Adrenal gland (tissue), 12 donors: ENCODE data around the gene EVL. TPM values are rescaled to one million over a fixed set of nuclear protein-coding genes. Genes with fewer than 3 reads are reported as not detected.

ENCODE experiments used
- DNase-seq, 7 donors: peaks; one replicate each; pipeline ENCODE4 v3.0.0-alpha.2; 2019 to 2020
- H3K27ac ChIP-seq, 5 donors: fragments of 200-600 bp; sonication (generic) in 4 of 5; 1 replicate in 3 of 5; 2 replicates in 2 of 5; pipeline versions ENCODE4 v1.5.1 to v1.8.0; 2016 to 2020; ENCODE audit warnings: mild to moderate bottlenecking in 1 of 5
- H3K27me3 ChIP-seq: fragments of 200-600 bp; 2 replicates; pipeline ENCODE4 v1.8.0; 2021
- H3K36me3 ChIP-seq, 2 donors: fragments of 200-600 bp; replicated peaks in 1 of 2; 1 replicate in 1 of 2; 2 replicates in 1 of 2; pipeline versions ENCODE4 v1.5.1 to v1.8.0; 2018 to 2022
- H3K4me1 ChIP-seq, 2 donors: fragments of 200-600 bp; replicated peaks in 1 of 2; 1 replicate in 1 of 2; 2 replicates in 1 of 2; pipeline versions ENCODE4 v1.5.1 to v1.8.0; 2018 to 2021
- H3K4me3 ChIP-seq, 4 donors: fragments of 200-600 bp; sonication (generic) in 3 of 4; one replicate each; pipeline ENCODE4 v1.5.1; 2016 to 2018
- H3K9me3 ChIP-seq, 3 donors: fragments of 200-600 bp; sonication (generic) in 1 of 3; replicated peaks in 1 of 3; 1 replicate in 2 of 3; 2 replicates in 1 of 3; pipeline versions ENCODE4 v1.5.1 to v1.8.0; 2016 to 2021
- POLR2A ChIP-seq, 2 donors: fragments of 450-650 bp; IDR thresholded peaks; one replicate each; pipeline ENCODE4 v1.6.1; 2017; ENCODE audit warnings: antibody characterized with exemption in 2 of 2, mild to moderate bottlenecking in 2 of 2, moderate library complexity in 1 of 2
- WGBS, 4 donors: extraction: QIAGEN DNeasy Blood & Tissue Kit in 2 of 4; methylation state at CpG; one replicate each; pipeline versions ENCODE4 v1.1.5 to v1.1.7; 2013 to 2017; 5-methylcytosine and 5-hydroxymethylcytosine counted together
- intact Hi-C, 2 donors: fragments of 100-400 bp; cut with DNase I; formaldehyde crosslinking; loops; one replicate each; pipeline versions ENCODE4 v1.14.1 to v1.15.0; 2022 to 2023
- polyA plus RNA-seq, 3 donors: library from polyadenylated mRNA; stranded (reverse); fragments of 200-250 nt in 2 of 3; fragments of 350-450 nt in 1 of 3; fragmentation: Illumina TruSeq in 1 of 3; extraction: RNeasy Lipid Tissue Mini Kit (QIAGEN cat#74804) in 1 of 3; gene quantifications; one replicate each; pipeline ENCODE4 v1.2.3, GENCODE V29; 2013 to 2014
- total RNA-seq, 9 donors: library from RNA; depleted of rRNA in 4 of 9; stranded (reverse); fragments of >200 nt in 4 of 9; fragments of 120-200 nt in 1 of 9; fragmentation: NEBNext Ultra II Directional in 1 of 9; extraction: Animal tissue kit (Norgen Biotek cat#: 25700) in 1 of 9; gene quantifications; one replicate each; pipeline versions ENCODE4 v1.1.0 to v1.2.4, GENCODE V29; 2013 to 2023
- TF ChIP-seq, protein P1 (sequence below), 6 experiments: fragments of 450-650 bp in 4 of 6; fragments of 200-600 bp in 2 of 6; sonication (generic) in 1 of 6; IDR thresholded peaks; 1 replicate in 5 of 6; 2 replicates in 1 of 6; pipeline versions ENCODE4 v1.5.1 to v1.8.0; 2016 to 2021; ENCODE audit warnings: antibody characterized with exemption in 6 of 6, mild to moderate bottlenecking in 2 of 6, moderate library complexity in 1 of 6
- donor health status: healthy with polysubstance abuse.
- donor health status: Bipolar disorder and iron deficiency.
- donor health status: DM: yes; HTN: yes; CAD: no.
- donor health status: DM: no; HTN: no; CAD: no.
- donor health status: DM: no; HTN: no; CAD: no.
- donor health status: DM: yes; HTN: yes; CAD: no.

EVL gene
- total and polyA plus RNA-seq, 12 donors = 23.7 to 209 (median 46.8) TPM

DNA sequence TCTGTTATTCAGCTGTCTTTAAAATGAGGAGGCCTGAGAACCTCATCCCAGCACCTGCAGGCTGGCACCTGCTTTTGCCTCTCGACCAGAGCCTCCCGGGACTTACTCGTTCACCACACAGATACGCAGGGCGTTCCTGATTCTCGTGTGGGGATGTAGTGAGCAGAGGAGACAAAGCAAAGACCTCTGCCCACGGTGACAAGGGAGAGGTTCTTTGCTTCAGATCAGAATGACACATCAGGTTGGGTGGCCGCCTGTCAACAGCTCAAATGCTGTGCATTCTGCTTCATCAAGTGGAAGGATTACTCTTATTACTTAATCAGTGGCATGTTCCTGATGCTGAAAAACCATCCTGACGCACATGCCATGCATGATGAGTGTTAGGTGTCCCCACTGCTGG, 69.9 kb downstream of the EVL start:
- H3K27ac ChIP-seq = no peak overlapping the region
- intact Hi-C loops = no loop called here
- WGBS, 4 donors = 87 to 95% (median 92%) methylated on average over 9 of the region's 9 CpGs
- peaks cover 0 to 49% of the 10 kb centered on the region in 2 donors for H3K36me3 ChIP-seq
- no peaks in the 10 kb centered on the region for H3K4me1 ChIP-seq
- H3K9me3 ChIP-seq = no peaks in the 10 kb centered on the region
- H3K27me3 ChIP-seq = no peaks in the 10 kb centered on the region
- DNase-seq = no peak
- TF ChIP-seq, protein P1, sequence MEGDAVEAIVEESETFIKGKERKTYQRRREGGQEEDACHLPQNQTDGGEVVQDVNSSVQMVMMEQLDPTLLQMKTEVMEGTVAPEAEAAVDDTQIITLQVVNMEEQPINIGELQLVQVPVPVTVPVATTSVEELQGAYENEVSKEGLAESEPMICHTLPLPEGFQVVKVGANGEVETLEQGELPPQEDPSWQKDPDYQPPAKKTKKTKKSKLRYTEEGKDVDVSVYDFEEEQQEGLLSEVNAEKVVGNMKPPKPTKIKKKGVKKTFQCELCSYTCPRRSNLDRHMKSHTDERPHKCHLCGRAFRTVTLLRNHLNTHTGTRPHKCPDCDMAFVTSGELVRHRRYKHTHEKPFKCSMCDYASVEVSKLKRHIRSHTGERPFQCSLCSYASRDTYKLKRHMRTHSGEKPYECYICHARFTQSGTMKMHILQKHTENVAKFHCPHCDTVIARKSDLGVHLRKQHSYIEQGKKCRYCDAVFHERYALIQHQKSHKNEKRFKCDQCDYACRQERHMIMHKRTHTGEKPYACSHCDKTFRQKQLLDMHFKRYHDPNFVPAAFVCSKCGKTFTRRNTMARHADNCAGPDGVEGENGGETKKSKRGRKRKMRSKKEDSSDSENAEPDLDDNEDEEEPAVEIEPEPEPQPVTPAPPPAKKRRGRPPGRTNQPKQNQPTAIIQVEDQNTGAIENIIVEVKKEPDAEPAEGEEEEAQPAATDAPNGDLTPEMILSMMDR (IDR thresholded peaks at IDR 0.05) = no peak
- H3K4me3 ChIP-seq = no peak overlapping the region

DNA sequence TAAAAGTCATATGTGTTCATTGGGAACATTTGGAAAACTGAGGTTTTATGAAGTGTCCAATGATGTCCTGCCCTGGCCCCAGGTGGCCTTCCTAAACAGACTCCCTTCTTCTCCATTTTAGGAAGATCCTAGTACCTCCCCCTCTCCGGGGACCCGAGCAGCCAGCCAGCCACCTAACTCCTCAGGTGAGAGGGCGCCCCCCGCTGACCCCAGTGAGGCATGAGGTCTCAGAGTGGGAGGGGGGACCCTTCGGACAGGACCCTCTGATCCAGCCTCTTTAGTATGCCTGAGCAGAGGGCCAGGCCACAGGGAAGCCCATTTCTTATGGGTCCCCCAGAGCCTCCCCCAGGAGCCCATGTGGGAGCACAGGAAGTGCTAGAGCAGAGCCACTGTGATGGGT, 70.6 kb downstream of the EVL start:
- Histone ChIP-seq H3K4me3 (no peak overlapping the region), H3K9me3 (no peaks in the 10 kb centered on the region), H3K27me3 (no peaks in the 10 kb centered on the region), H3K4me1 (no peaks in the 10 kb centered on the region), H3K36me3 (peaks cover 0 to 42% of the 10 kb centered on the region in 2 donors), H3K27ac (no peak overlapping the region)
- WGBS, 4 donors = 91 to 94% (median 92%) methylated on average over 2 to 5 of the region's 5 CpGs
- intact Hi-C loops = no loop called here
- DNase-seq = no peak
- no peak for TF ChIP-seq POLR2A (IDR thresholded peaks at IDR 0.05)
- TF ChIP-seq, protein P1 (IDR thresholded peaks at IDR 0.05) = no peak

DNA sequence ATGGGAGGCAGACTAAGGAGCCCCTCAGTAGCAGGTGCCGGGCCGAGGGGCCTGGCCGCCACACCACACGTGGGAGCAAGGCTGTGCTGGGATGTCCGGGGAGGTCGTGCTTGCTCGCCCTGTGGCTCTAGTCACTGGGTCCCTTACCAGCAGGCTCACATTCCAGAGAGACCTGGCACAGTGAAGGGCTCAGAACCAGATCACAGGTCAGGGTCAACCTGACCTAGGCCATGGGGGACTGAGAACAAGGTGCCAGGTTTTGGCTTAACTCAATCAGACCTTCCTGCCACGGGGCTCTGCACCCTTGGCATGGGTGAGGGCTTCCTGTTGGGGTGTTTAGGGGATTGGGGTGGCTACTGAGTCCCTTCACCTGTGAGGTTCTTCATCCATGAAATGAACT, 72.0 kb downstream of the EVL start:
- Histone ChIP-seq H3K4me1 (no peaks in the 10 kb centered on the region), H3K9me3 (no peaks in the 10 kb centered on the region), H3K27me3 (no peaks in the 10 kb centered on the region), H3K27ac (no peak overlapping the region), H3K4me3 (no peak overlapping the region), H3K36me3 (peaks cover 0 to 39% of the 10 kb centered on the region in 2 donors)
- WGBS, 4 donors = 84 to 94% (median 90%) methylated on average over 7 to 8 of the region's 8 CpGs
- TF ChIP-seq POLR2A (IDR thresholded peaks at IDR 0.05) = no peak
- TF ChIP-seq, protein P1 (IDR thresholded peaks at IDR 0.05) = no peak
- no peak for DNase-seq
- intact Hi-C loops = no loop called here

DNA sequence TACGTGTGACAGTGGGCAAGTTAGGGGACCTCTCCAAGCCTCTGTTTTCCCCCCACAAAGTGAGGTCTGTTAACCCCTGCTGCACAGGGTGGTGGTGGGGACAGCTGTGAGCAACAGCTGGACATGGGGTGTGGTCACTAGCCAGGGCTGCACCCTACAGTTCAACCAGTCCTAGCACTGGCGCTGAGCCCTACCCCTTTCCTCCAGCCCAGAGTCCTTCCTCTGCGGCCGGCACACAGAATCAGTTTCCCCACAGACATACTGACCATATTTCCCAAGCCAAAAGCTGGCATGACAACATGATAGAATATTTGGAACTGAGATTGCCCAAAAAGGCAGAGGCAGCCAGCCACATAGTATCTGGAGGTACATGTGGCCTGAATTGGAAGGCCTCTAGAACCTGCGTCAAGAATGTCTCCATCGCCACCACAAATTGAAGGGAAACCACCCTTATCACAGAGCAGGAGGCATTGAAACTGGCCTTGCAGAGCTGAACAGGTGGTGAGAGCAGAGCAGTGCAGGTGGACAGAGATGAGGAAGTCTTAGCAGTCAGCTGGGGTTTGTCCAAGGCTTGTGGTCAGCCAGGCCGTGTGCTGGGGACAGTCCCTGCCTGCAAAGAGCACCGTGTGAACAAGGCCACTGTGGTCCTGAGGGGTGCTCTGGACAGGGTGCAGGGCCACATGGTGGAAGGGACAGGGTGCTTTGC, 73.0 kb downstream of the EVL start:
- peaks cover 0 to 33% of the 10 kb centered on the region in 2 donors for H3K36me3 ChIP-seq
- 83 to 93% (median 87%) methylated on average over 7 to 8 of the region's 8 CpGs for WGBS, 4 donors
- H3K27me3 ChIP-seq = no peaks in the 10 kb centered on the region
- no peak overlapping the region for H3K27ac ChIP-seq
- H3K4me3 ChIP-seq = no peak overlapping the region
- TF ChIP-seq, protein P1 (IDR thresholded peaks at IDR 0.05) = no peak
- no peak for TF ChIP-seq POLR2A (IDR thresholded peaks at IDR 0.05)
- no peaks in the 10 kb centered on the region for H3K9me3 ChIP-seq
- H3K4me1 ChIP-seq = no peaks in the 10 kb centered on the region
- DNase-seq = no peak
- intact Hi-C loops = no loop called here
